HG02852 (cell line): ENCODE data around the gene MAN2B1.
"Not testable (repeated sequence)": the region's sequence is repeated elsewhere in the genome, so short reads cannot be mapped to it uniquely, and the experiment has no call there.

ENCODE experiments used
- ATAC-seq: cut with Tn5 transposase; IDR thresholded peaks from one replicate; pipeline ENCODE4 v1.9.1; 2021; ENCODE audit warnings: mild to moderate bottlenecking, moderate library complexity; ENCODE audit not compliant: unreplicated experiment

Gene MAN2B1

GRCh38 chr19:12664406-12665280 is 1.9 kb downstream of the MAN2B1 start:
- ATAC-seq, result no peak

- no peak for ATAC-seq
Observed at GRCh38 chr19:12660980-12661379, 5.6 kb downstream of the MAN2B1 start.

- ATAC-seq, result no peak
Observed at GRCh38 chr19:12657966-12658365, 8.6 kb downstream of the MAN2B1 start.

GRCh38 chr19:12656899-12657571 is 9.5 kb downstream of the MAN2B1 start:
- no peak for ATAC-seq

- ATAC-seq, result no peak
Observed at GRCh38 chr19:12655546-12655945, 11.0 kb downstream of the MAN2B1 start.

GRCh38 chr19:12652219-12652618 is 14.3 kb downstream of the MAN2B1 start:
- ATAC-seq, result no peak

- no peak for ATAC-seq
Observed at GRCh38 chr19:12649941-12650340, 16.6 kb downstream of the MAN2B1 start.

- no peak for ATAC-seq
Observed at GRCh38 chr19:12648088-12648487, 18.5 kb downstream of the MAN2B1 start.

- ATAC-seq, result no peak
Observed at GRCh38 chr19:12647490-12648071, 19.0 kb downstream of the MAN2B1 start.

GRCh38 chr19:12647047-12647446 is 19.5 kb downstream of the MAN2B1 start:
- ATAC-seq, result no peak

GRCh38 chr19:12646551-12646950 is 20.0 kb downstream of the MAN2B1 start:
- ATAC-seq, result no peak

GRCh38 chr19:12643716-12644115 is 22.8 kb downstream of the MAN2B1 start:
- ATAC-seq, result not testable (repeated sequence)

- ATAC-seq, result no peak
Observed at GRCh38 chr19:12642506-12642905, 24.0 kb downstream of the MAN2B1 start.

GRCh38 chr19:12641456-12641855 is 25.1 kb downstream of the MAN2B1 start:
- no peak for ATAC-seq

- peak; percentile 45 for ATAC-seq
Observed at GRCh38 chr19:12639901-12640613, 26.5 kb downstream of the MAN2B1 start.

- no peak for ATAC-seq
Observed at GRCh38 chr19:12638611-12639182, 27.8 kb downstream of the MAN2B1 start.

- ATAC-seq, result no peak
Observed at GRCh38 chr19:12636631-12637030, 29.9 kb downstream of the MAN2B1 start.

- ATAC-seq, result no peak
Observed at GRCh38 chr19:12629215-12629614, 37.3 kb downstream of the MAN2B1 start.

GRCh38 chr19:12628040-12629022 is 38.2 kb downstream of the MAN2B1 start:
- ATAC-seq, result no peak

GRCh38 chr19:12626958-12627357 is 39.6 kb downstream of the MAN2B1 start:
- ATAC-seq, result no peak
